Measurements from ENCODE around the gene CHRNB2. TPM values are rescaled to one million over a fixed set of nuclear protein-coding genes. Genes with fewer than 3 reads are reported as not detected.
A peak's percentile ranks its signal among the peaks of the same experiment; 100 is the strongest.

The CHRNB2 gene
- total RNA-seq, 3 donors from 2014 or later: 0.17 to 0.92 (median 0.24) TPM

GRCh38 chr1:154558720-154559465 is 8.7 kb upstream of the CHRNB2 start:
- Histone ChIP-seq H3K36me3 (ENCODE audit: low read depth) (peaks cover 17% of the 10 kb centered on the region), H3K9me3 (no peaks in the 10 kb centered on the region), H3K4me1 (ENCODE audit: low read depth) (peaks cover 26% of the 10 kb centered on the region), H3K4me3 (peak overlapping the region; percentile 90)
- TF ChIP-seq, protein P1, sequence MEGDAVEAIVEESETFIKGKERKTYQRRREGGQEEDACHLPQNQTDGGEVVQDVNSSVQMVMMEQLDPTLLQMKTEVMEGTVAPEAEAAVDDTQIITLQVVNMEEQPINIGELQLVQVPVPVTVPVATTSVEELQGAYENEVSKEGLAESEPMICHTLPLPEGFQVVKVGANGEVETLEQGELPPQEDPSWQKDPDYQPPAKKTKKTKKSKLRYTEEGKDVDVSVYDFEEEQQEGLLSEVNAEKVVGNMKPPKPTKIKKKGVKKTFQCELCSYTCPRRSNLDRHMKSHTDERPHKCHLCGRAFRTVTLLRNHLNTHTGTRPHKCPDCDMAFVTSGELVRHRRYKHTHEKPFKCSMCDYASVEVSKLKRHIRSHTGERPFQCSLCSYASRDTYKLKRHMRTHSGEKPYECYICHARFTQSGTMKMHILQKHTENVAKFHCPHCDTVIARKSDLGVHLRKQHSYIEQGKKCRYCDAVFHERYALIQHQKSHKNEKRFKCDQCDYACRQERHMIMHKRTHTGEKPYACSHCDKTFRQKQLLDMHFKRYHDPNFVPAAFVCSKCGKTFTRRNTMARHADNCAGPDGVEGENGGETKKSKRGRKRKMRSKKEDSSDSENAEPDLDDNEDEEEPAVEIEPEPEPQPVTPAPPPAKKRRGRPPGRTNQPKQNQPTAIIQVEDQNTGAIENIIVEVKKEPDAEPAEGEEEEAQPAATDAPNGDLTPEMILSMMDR (IDR thresholded peaks at IDR 0.05): no peak
- intact Hi-C loops (cut with DNase I, micrococcal nuclease): no loop called here
- peak; percentile 94 for ATAC-seq
- peak; percentile 98 to 100 (median 100) for DNase-seq

DNA sequence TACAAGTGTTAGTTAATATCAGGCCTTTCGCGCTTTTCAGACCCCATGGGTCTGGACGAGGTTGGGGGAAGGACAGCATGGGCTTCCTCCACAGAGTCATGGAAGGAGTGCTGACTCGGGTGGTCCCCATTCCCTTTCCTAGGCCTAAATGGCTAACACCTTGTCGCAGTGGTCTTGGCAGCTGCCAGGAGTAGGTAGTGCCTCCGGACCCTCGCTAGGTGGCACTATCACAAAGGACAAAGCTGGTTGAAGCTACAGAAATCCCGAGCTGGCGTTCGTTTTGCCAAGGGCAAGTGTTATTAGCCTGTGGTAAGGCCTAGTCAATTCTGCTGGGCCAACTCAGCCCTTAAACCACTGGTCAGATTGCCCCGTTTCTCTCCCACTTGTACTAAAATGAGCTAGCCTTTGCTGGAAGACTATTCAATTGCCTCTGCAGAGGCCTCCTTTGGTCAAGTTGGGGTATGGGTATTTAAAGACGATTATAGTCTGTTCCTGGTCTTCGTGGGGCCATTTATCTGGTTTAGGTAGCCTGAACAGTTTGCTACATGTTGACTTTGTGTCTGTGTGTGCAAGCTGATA is 8.0 kb upstream of the CHRNB2 start:
- intact Hi-C loops (cut with DNase I, micrococcal nuclease): loop anchor here in 1 of 2 donors (10.0 kb wide), 1 partner anchor 315 kb away; the partner anchor contains the start of gene KCNN3
- peaks cover 26% of the 10 kb centered on the region for H3K4me1 ChIP-seq (ENCODE audit: low read depth)
- ATAC-seq: peak; percentile 78
- H3K36me3 ChIP-seq (ENCODE audit: low read depth): peaks cover 10% of the 10 kb centered on the region
- DNase-seq: peak; percentile 82 to 86 (median 85)
- no peaks in the 10 kb centered on the region for H3K9me3 ChIP-seq
- TF ChIP-seq, protein P1 (IDR thresholded peaks at IDR 0.05): peak; percentile 82
- peak overlapping the region; percentile 90 for H3K4me3 ChIP-seq

DNA sequence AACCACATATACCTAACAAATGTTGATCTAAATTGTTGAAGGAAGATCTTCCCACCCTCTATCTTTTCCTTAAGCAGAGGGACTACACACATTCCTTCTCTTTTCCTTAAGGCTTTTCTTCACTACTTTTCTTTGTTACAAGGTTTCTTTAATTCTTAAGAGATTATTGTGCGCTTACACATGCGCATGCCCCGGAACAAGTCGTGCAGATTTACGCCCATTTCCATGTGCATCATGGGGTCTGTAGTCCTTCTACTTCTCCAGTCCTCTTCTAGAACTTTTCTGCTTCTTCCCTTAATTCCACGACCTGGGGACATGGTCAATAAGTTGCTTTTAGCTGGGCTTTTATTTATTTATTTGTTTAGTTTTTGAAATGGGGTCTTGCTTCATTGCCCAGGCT is 1.7 kb upstream of the CHRNB2 start:
- Histone ChIP-seq H3K4me3 (no peak overlapping the region), H3K36me3 (ENCODE audit: low read depth) (no peaks in the 10 kb centered on the region), H3K4me1 (ENCODE audit: low read depth) (no peaks in the 10 kb centered on the region), H3K9me3 (no peaks in the 10 kb centered on the region)
- ATAC-seq (no peak), DNase-seq (no peak)
- TF ChIP-seq, protein P1 (IDR thresholded peaks at IDR 0.05): no peak
- intact Hi-C loops (cut with DNase I, micrococcal nuclease): loop anchor here in 1 of 2 donors (10.0 kb wide), 1 partner anchor 309 kb away; the partner anchor contains the start of gene KCNN3

- Histone ChIP-seq H3K4me3 (no peak overlapping the region), H3K9me3 (no peaks in the 10 kb centered on the region), H3K4me1 (ENCODE audit: low read depth) (no peaks in the 10 kb centered on the region), H3K36me3 (ENCODE audit: low read depth) (no peaks in the 10 kb centered on the region)
- ATAC-seq (no peak), DNase-seq (no peak)
- intact Hi-C loops (cut with DNase I, micrococcal nuclease): loop anchor here in 1 of 2 donors (10.0 kb wide), 1 partner anchor 307 kb away; the partner anchor contains the start of gene KCNN3
- TF ChIP-seq, protein P1 (IDR thresholded peaks at IDR 0.05): no peak
Observed at GRCh38 chr1:154568157-154568815, 708 bp downstream of the CHRNB2 start.

DNA sequence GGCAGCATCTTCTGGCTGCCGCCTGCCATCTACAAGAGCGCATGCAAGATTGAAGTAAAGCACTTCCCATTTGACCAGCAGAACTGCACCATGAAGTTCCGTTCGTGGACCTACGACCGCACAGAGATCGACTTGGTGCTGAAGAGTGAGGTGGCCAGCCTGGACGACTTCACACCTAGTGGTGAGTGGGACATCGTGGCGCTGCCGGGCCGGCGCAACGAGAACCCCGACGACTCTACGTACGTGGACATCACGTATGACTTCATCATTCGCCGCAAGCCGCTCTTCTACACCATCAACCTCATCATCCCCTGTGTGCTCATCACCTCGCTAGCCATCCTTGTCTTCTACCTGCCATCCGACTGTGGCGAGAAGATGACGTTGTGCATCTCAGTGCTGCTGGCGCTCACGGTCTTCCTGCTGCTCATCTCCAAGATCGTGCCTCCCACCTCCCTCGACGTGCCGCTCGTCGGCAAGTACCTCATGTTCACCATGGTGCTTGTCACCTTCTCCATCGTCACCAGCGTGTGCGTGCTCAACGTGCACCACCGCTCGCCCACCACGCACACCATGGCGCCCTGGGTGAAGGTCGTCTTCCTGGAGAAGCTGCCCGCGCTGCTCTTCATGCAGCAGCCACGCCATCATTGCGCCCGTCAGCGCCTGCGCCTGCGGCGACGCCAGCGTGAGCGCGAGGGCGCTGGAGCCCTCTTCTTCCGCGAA is 3.8 kb downstream of the CHRNB2 start:
- ATAC-seq (no peak), DNase-seq (no peak)
- Histone ChIP-seq H3K36me3 (ENCODE audit: low read depth) (no peaks in the 10 kb centered on the region), H3K4me1 (ENCODE audit: low read depth) (no peaks in the 10 kb centered on the region), H3K9me3 (no peaks in the 10 kb centered on the region), H3K4me3 (no peak overlapping the region)
- TF ChIP-seq, protein P1 (IDR thresholded peaks at IDR 0.05): no peak
- intact Hi-C loops (cut with DNase I, micrococcal nuclease): loop anchor here in 1 of 2 donors (10.0 kb wide), 1 partner anchor 313 kb away; no protein-coding TSS in a partner anchor
